ENCODE results near the gene ZDHHC24. TPM values are rescaled to one million over a fixed set of nuclear protein-coding genes. Genes with fewer than 3 reads are reported as not detected.
A peak's percentile ranks its signal among the peaks of the same experiment; 100 is the strongest.

Gene ZDHHC24
- total and polyA plus RNA-seq, 7 donors: 3.9 to 7.6 (median 5.5) TPM

- Histone ChIP-seq H3K4me3 (no peak overlapping the region), H3K27me3 (ENCODE audit: insufficient read depth in 3 of 3, low read length in 2 of 3) (no peaks in the 10 kb centered on the region), H3K9me3 (no peaks in the 10 kb centered on the region), H3K4me1 (peaks cover 2% of the 10 kb centered on the region), H3K27ac (no peak overlapping the region), H3K36me3 (ENCODE audit: insufficient read depth in 1 of 2, low read depth in 1 of 2) (peaks cover 0 to 44% of the 10 kb centered on the region in 2 donors)
- DNase-seq (no peak), ATAC-seq (no peak)
- intact Hi-C loops (cut with DNase I): no loop called here
- no peak for TF ChIP-seq CTCF (IDR thresholded peaks at IDR 0.05)
- WGBS, 3 donors: 81 to 91% (median 89%) methylated on average over 12 to 13 of the region's 13 CpGs
Measured at GRCh38 chr11:66529655-66530054, 16.2 kb downstream of the ZDHHC24 start.

- DNase-seq (no peak), ATAC-seq (no peak)
- intact Hi-C loops (cut with DNase I): no loop called here
- H3K9me3 ChIP-seq: no peaks in the 10 kb centered on the region
- no peak for TF ChIP-seq CTCF (IDR thresholded peaks at IDR 0.05)
- 76 to 83% (median 81%) methylated on average over 10 of the region's 10 CpGs for WGBS, 3 donors
- H3K4me3 ChIP-seq: no peak overlapping the region
- H3K4me1 ChIP-seq: peaks cover 2% of the 10 kb centered on the region
- peaks cover 0 to 44% of the 10 kb centered on the region in 2 donors for H3K36me3 ChIP-seq (ENCODE audit: insufficient read depth in 1 of 2, low read depth in 1 of 2)
- no peaks in the 10 kb centered on the region for H3K27me3 ChIP-seq (ENCODE audit: insufficient read depth in 3 of 3, low read length in 2 of 3)
- H3K27ac ChIP-seq: no peak overlapping the region
Measured at GRCh38 chr11:66529069-66529468, 16.8 kb downstream of the ZDHHC24 start.

GRCh38 chr11:66524304-66525040, 21.4 kb downstream of the ZDHHC24 start:
- 36 to 63% (median 41%) methylated on average over 10 of the region's 10 CpGs for WGBS, 3 donors
- intact Hi-C loops (cut with DNase I): no loop called here
- peak overlapping the region; percentile 51 for H3K27ac ChIP-seq
- TF ChIP-seq CTCF (IDR thresholded peaks at IDR 0.05): no peak
- H3K27me3 ChIP-seq (ENCODE audit: insufficient read depth in 3 of 3, low read length in 2 of 3): no peaks in the 10 kb centered on the region
- DNase-seq (peak in 1 of 2 donors; percentile 75), ATAC-seq (peak; percentile 63 to 95 (median 93))
- peaks cover 3 to 59% of the 10 kb centered on the region in 2 donors for H3K36me3 ChIP-seq (ENCODE audit: insufficient read depth in 1 of 2, low read depth in 1 of 2)
- no peaks in the 10 kb centered on the region for H3K4me1 ChIP-seq
- no peaks in the 10 kb centered on the region for H3K9me3 ChIP-seq
- no peak overlapping the region for H3K4me3 ChIP-seq

GRCh38 chr11:66523611-66524010, 22.2 kb downstream of the ZDHHC24 start:
- WGBS, 3 donors: 87 to 91% (median 87%) methylated on average over 11 of the region's 11 CpGs
- no peak for TF ChIP-seq CTCF (IDR thresholded peaks at IDR 0.05)
- Histone ChIP-seq H3K27ac (no peak overlapping the region), H3K4me3 (no peak overlapping the region), H3K4me1 (no peaks in the 10 kb centered on the region), H3K27me3 (ENCODE audit: insufficient read depth in 3 of 3, low read length in 2 of 3) (no peaks in the 10 kb centered on the region), H3K9me3 (no peaks in the 10 kb centered on the region), H3K36me3 (ENCODE audit: insufficient read depth in 1 of 2, low read depth in 1 of 2) (peaks cover 3 to 67% of the 10 kb centered on the region in 2 donors)
- intact Hi-C loops (cut with DNase I): no loop called here
- DNase-seq (peak in 1 of 2 donors; percentile 44), ATAC-seq (peak in 2 of 4 donors; percentile 4 to 21)

GRCh38 chr11:66510990-66511339, 34.9 kb downstream of the ZDHHC24 start:
- 2 to 7% (median 3%) methylated on average over 5 of the region's 5 CpGs for WGBS, 3 donors
- TF ChIP-seq CTCF (IDR thresholded peaks at IDR 0.05): no peak

More at GRCh38 chr11:66510990-66511339, 34.9 kb downstream of the ZDHHC24 start:
- peaks cover 12% of the 10 kb centered on the region for H3K4me1 ChIP-seq
- ATAC-seq (peak in 2 of 4 donors; percentile 2 to 5), DNase-seq (no peak)
- no peaks in the 10 kb centered on the region for H3K9me3 ChIP-seq
- H3K36me3 ChIP-seq (ENCODE audit: insufficient read depth in 1 of 2, low read depth in 1 of 2): peaks cover 0 to 31% of the 10 kb centered on the region in 2 donors
- peak overlapping the region; percentile 89 for H3K4me3 ChIP-seq
- no peaks in the 10 kb centered on the region for H3K27me3 ChIP-seq (ENCODE audit: insufficient read depth in 3 of 3, low read length in 2 of 3)
- no peak overlapping the region for H3K27ac ChIP-seq
- intact Hi-C loops (cut with DNase I): no loop called here

Data from psoas muscle (tissue), 8 donors.